Hematopoietic multipotent progenitor cell treated with erythropoietin and hydrocortisone succinate and interleukin-3 and kit ligand, for 8 days (in vitro differentiated cells): ENCODE data around the gene SMYD1.

Experiments
- DNase-seq: peaks from one replicate; pipeline ENCODE4 v3.0.0-alpha.2; 2015

The SMYD1 gene

GRCh38 chr2:88148929-88149438 is 81.4 kb downstream of the SMYD1 start:
- no peak for DNase-seq

- no peak for DNase-seq
These were observed 91.9 kb downstream of the SMYD1 start for GRCh38 chr2:88159481-88159880.

- DNase-seq, result peak; percentile 79
These were observed 92.4 kb downstream of the SMYD1 start for GRCh38 chr2:88159955-88160415.

GRCh38 chr2:88160517-88160916 is 92.9 kb downstream of the SMYD1 start:
- no peak for DNase-seq

- no peak for DNase-seq
These were observed 94.0 kb downstream of the SMYD1 start for GRCh38 chr2:88161446-88162244.
